ENCODE data around the gene ELOVL2. TPM values are rescaled to one million over a fixed set of nuclear protein-coding genes. Genes with fewer than 3 reads are reported as not detected.

Gene ELOVL2
- total RNA-seq, 2 experiments from 2014 or later = not detected

GRCh38 chr6:10960171-10960570 is 83.9 kb downstream of the ELOVL2 start:
- peaks cover 17% of the 10 kb centered on the region for H3K27me3 Mint-ChIP-seq
- no peak overlapping the region for H3K4me3 Mint-ChIP-seq
- H3K27ac Mint-ChIP-seq = no peak overlapping the region
- peaks cover 3% of the 10 kb centered on the region for H3K9me3 Mint-ChIP-seq
- DNase-seq = no peak
- peaks cover 3% of the 10 kb centered on the region for H3K4me1 Mint-ChIP-seq
- no peaks in the 10 kb centered on the region for H3K36me3 Mint-ChIP-seq

GRCh38 chr6:10957414-10957886 is 86.7 kb downstream of the ELOVL2 start:
- Mint-ChIP-seq H3K27me3 (peaks cover 19% of the 10 kb centered on the region), H3K4me3 (no peak overlapping the region), H3K4me1 (no peaks in the 10 kb centered on the region), H3K27ac (no peak overlapping the region), H3K9me3 (peaks cover 2% of the 10 kb centered on the region), H3K36me3 (no peaks in the 10 kb centered on the region)
- no peak for DNase-seq

GRCh38 chr6:10956776-10957175 is 87.3 kb downstream of the ELOVL2 start:
- no peaks in the 10 kb centered on the region for H3K36me3 Mint-ChIP-seq
- DNase-seq = no peak
- H3K4me3 Mint-ChIP-seq = no peak overlapping the region
- H3K27me3 Mint-ChIP-seq = peaks cover 19% of the 10 kb centered on the region
- no peaks in the 10 kb centered on the region for H3K4me1 Mint-ChIP-seq
- H3K27ac Mint-ChIP-seq = no peak overlapping the region
- H3K9me3 Mint-ChIP-seq = peaks cover 2% of the 10 kb centered on the region

- Mint-ChIP-seq H3K4me3 (no peak overlapping the region), H3K36me3 (no peaks in the 10 kb centered on the region), H3K27ac (no peak overlapping the region), H3K9me3 (peaks cover 2% of the 10 kb centered on the region), H3K4me1 (no peaks in the 10 kb centered on the region), H3K27me3 (peaks cover 13% of the 10 kb centered on the region)
- DNase-seq = peak; percentile 72
These were observed 89.5 kb downstream of the ELOVL2 start for GRCh38 chr6:10954590-10955010.

GRCh38 chr6:10951675-10952282 is 92.3 kb downstream of the ELOVL2 start:
- H3K4me3 Mint-ChIP-seq = no peak overlapping the region
- peaks cover 20% of the 10 kb centered on the region for H3K27me3 Mint-ChIP-seq
- no peak for DNase-seq
- no peak overlapping the region for H3K27ac Mint-ChIP-seq
- H3K36me3 Mint-ChIP-seq = no peaks in the 10 kb centered on the region
- H3K4me1 Mint-ChIP-seq = no peaks in the 10 kb centered on the region
- peaks cover 2% of the 10 kb centered on the region for H3K9me3 Mint-ChIP-seq

GRCh38 chr6:10949579-10950490 is 94.3 kb downstream of the ELOVL2 start:
- Mint-ChIP-seq H3K27ac (no peak overlapping the region), H3K4me1 (no peaks in the 10 kb centered on the region), H3K27me3 (peaks cover 24% of the 10 kb centered on the region), H3K36me3 (no peaks in the 10 kb centered on the region), H3K9me3 (peaks cover 2% of the 10 kb centered on the region), H3K4me3 (no peak overlapping the region)
- no peak for DNase-seq

- DNase-seq = no peak
- peaks cover 14% of the 10 kb centered on the region for H3K27me3 Mint-ChIP-seq
- no peaks in the 10 kb centered on the region for H3K9me3 Mint-ChIP-seq
- no peaks in the 10 kb centered on the region for H3K36me3 Mint-ChIP-seq
- no peaks in the 10 kb centered on the region for H3K4me1 Mint-ChIP-seq
- H3K4me3 Mint-ChIP-seq = no peak overlapping the region
- no peak overlapping the region for H3K27ac Mint-ChIP-seq
These were observed 96.1 kb downstream of the ELOVL2 start for GRCh38 chr6:10947966-10948365.

- no peaks in the 10 kb centered on the region for H3K4me1 Mint-ChIP-seq
- H3K9me3 Mint-ChIP-seq = no peaks in the 10 kb centered on the region
- H3K27me3 Mint-ChIP-seq = peaks cover 14% of the 10 kb centered on the region
- no peak overlapping the region for H3K4me3 Mint-ChIP-seq
- H3K36me3 Mint-ChIP-seq = no peaks in the 10 kb centered on the region
- DNase-seq = no peak
- H3K27ac Mint-ChIP-seq = no peak overlapping the region
These were observed 98.3 kb downstream of the ELOVL2 start for GRCh38 chr6:10945845-10946244.

- Mint-ChIP-seq H3K4me3 (no peak overlapping the region), H3K27me3 (peaks cover 14% of the 10 kb centered on the region), H3K27ac (no peak overlapping the region), H3K36me3 (no peaks in the 10 kb centered on the region), H3K9me3 (no peaks in the 10 kb centered on the region), H3K4me1 (no peaks in the 10 kb centered on the region)
- no peak for DNase-seq
These were observed 104.3 kb downstream of the ELOVL2 start for GRCh38 chr6:10939840-10940239.

- no peak overlapping the region for H3K4me3 Mint-ChIP-seq
- no peaks in the 10 kb centered on the region for H3K4me1 Mint-ChIP-seq
- peaks cover 18% of the 10 kb centered on the region for H3K27me3 Mint-ChIP-seq
- no peak for DNase-seq
- no peaks in the 10 kb centered on the region for H3K36me3 Mint-ChIP-seq
- no peak overlapping the region for H3K27ac Mint-ChIP-seq
- no peaks in the 10 kb centered on the region for H3K9me3 Mint-ChIP-seq
These were observed 111.0 kb downstream of the ELOVL2 start for GRCh38 chr6:10933126-10933525.

Other genes starting within 250 kb of the ELOVL2 start
- under 1 TPM; 0.47 to 0.68 TPM for gene MAK, start 205.8 kb downstream of the ELOVL2 start, total RNA-seq
- gene GCM2, start 162.3 kb downstream of the ELOVL2 start, total RNA-seq = not detected
- not detected for gene SYCP2L, start 157.3 kb downstream of the ELOVL2 start, total RNA-seq
- 10 to 100 TPM; 15.2 to 15.9 TPM for gene SMIM13, start 49.5 kb upstream of the ELOVL2 start, total RNA-seq
- gene ERVFRD-1, start 67.4 kb upstream of the ELOVL2 start, total RNA-seq = not detected
- gene NEDD9, start 188.4 kb upstream of the ELOVL2 start, total RNA-seq = 10 to 100 TPM; 32.0 to 33.7 TPM